ENCODE results near the gene MT1B. TPM values are rescaled to one million over a fixed set of nuclear protein-coding genes. Genes with fewer than 3 reads are reported as not detected.

The MT1B gene
- total and polyA plus RNA-seq, 9 donors, result not detected

DNA sequence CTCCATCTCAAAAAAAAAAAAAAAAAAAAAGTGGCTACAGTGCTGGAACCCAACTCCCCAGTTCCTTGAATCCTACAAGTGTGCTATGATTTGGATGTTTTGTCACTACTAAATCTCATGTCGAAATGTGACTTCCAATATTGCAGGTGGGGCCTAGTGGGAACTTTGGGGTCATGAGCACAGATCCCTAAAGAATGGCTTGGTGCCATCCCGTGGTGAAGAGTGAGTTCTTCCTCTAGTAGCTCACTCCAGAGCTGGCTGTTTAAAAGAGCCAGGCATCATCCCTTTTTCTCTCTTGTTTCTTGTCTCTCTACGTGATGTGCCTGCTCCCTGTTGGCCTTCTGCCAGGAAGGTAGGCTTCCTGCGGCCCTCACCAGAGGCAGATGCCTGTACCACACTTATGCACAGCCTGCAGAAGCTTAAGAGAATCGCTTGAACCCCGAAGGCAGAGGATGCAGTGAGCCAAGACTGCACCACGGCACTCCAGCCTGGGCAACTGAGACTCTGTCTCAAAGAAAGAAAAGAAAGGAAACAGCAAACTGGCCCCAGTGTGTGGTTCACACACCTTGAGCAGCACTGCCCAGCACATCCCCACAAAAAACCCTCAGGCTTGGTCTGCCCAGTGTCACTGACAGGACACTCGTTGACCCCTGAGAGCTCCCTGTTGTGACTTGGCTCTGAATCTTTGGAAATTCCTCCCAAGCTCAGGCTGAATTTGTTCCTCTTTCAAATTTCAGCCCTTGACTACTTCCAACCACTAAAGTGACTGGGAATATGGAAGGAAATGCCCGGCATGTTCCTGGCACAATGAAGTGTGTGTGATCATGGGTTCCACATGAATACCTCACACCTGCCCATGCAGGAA is 23.0 kb upstream of the MT1B start:
- Histone ChIP-seq H3K36me3 (no peaks in the 10 kb centered on the region), H3K9me3 (no peaks in the 10 kb centered on the region), H3K4me3 (no peak overlapping the region), H3K4me1 (ENCODE audit: insufficient read depth) (peaks cover 6% of the 10 kb centered on the region), H3K27me3 (no peaks in the 10 kb centered on the region), H3K27ac (no peak overlapping the region)
- DNase-seq, result peak in 1 of 5 donors; percentile 22
- intact Hi-C loops (cut with DNase I), result loop anchor here in 1 of 4 donors (10.0 kb wide), 1 partner anchor 46 kb away; no protein-coding TSS in a partner anchor
- WGBS, 3 donors, result 66 to 75% (median 69%) methylated on average over 9 of the region's 9 CpGs
- TF ChIP-seq POLR2A (IDR thresholded peaks at IDR 0.05), result no peak
- no peak for TF ChIP-seq CTCF (IDR thresholded peaks at IDR 0.05)
- no peak for TF ChIP-seq EP300 (IDR thresholded peaks at IDR 0.05)

DNA sequence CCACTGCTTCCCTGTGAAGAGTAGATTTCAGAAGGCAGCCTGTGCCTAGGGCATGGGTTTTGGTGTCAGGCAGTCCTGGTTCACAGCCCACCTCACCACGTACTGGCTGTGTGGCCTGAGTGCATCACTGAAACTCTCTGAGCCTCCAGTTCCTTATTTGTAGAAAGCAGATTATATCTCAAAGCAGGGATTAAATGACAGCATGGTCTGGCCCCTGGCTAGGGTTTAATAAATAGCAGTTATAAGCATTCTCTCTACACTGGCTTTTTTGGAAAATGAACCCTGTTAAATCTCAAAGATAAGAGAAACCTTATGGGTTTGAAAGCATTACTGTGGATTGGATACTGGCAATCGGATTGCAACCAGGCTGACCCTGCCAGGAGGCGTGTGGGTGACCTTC is 22.2 kb upstream of the MT1B start:
- H3K9me3 ChIP-seq, result no peaks in the 10 kb centered on the region
- no peaks in the 10 kb centered on the region for H3K27me3 ChIP-seq
- no peak for DNase-seq
- no peaks in the 10 kb centered on the region for H3K36me3 ChIP-seq
- H3K4me1 ChIP-seq (ENCODE audit: insufficient read depth), result peaks cover 6% of the 10 kb centered on the region
- 90 to 94% (median 90%) methylated on average over 3 of the region's 3 CpGs for WGBS, 3 donors
- intact Hi-C loops (cut with DNase I), result loop anchor here in 1 of 4 donors (10.0 kb wide), 1 partner anchor 45 kb away; no protein-coding TSS in a partner anchor
- H3K4me3 ChIP-seq, result no peak overlapping the region
- TF ChIP-seq POLR2A (IDR thresholded peaks at IDR 0.05) (no peak), CTCF (IDR thresholded peaks at IDR 0.05) (no peak), EP300 (IDR thresholded peaks at IDR 0.05) (no peak)
- H3K27ac ChIP-seq, result no peak overlapping the region

DNA sequence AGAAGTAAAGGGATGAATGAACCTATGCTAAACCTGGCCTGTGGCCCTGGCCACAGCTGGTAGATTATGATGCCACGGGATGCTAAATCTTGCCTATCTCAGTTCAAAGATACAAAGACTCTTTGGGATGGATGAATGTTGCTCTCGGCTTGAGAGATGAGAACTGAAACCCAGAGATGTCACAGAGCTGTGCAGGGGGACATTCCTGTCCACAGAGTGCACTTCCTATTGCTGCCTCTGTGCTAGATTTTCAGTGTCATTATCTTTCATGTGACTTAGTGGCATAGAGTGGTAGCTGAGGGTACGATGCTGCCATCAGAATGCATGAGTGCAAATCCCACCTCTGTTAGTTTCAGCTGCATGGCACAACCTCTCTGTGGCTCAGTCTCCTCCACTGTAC is 21.6 kb upstream of the MT1B start:
- Histone ChIP-seq H3K4me3 (no peak overlapping the region), H3K27ac (no peak overlapping the region), H3K27me3 (no peaks in the 10 kb centered on the region), H3K36me3 (no peaks in the 10 kb centered on the region), H3K9me3 (no peaks in the 10 kb centered on the region), H3K4me1 (ENCODE audit: insufficient read depth) (peaks cover 6% of the 10 kb centered on the region)
- WGBS, 3 donors, result 71 to 89% (median 76%) methylated on average over 3 of the region's 3 CpGs
- no peak for TF ChIP-seq EP300 (IDR thresholded peaks at IDR 0.05)
- no peak for TF ChIP-seq POLR2A (IDR thresholded peaks at IDR 0.05)
- no peak for TF ChIP-seq CTCF (IDR thresholded peaks at IDR 0.05)
- intact Hi-C loops (cut with DNase I), result no loop called here
- DNase-seq, result no peak

- H3K36me3 ChIP-seq, result no peaks in the 10 kb centered on the region
- intact Hi-C loops (cut with DNase I), result no loop called here
- H3K4me3 ChIP-seq, result no peak overlapping the region
- H3K4me1 ChIP-seq (ENCODE audit: insufficient read depth), result peaks cover 4% of the 10 kb centered on the region
- no peak overlapping the region for H3K27ac ChIP-seq
- DNase-seq, result no peak
- TF ChIP-seq CTCF (IDR thresholded peaks at IDR 0.05) (no peak), POLR2A (IDR thresholded peaks at IDR 0.05) (no peak), EP300 (IDR thresholded peaks at IDR 0.05) (no peak)
- H3K27me3 ChIP-seq, result no peaks in the 10 kb centered on the region
- WGBS, 3 donors, result 89 to 97% (median 93%) methylated on average over 10 of the region's 10 CpGs
- no peaks in the 10 kb centered on the region for H3K9me3 ChIP-seq
Observed at GRCh38 chr16:56631197-56631596, 20.5 kb upstream of the MT1B start.
